Measurements from ENCODE around the gene TBX18.

Gene TBX18

GRCh38 chr6:84769306-84769705, 4.9 kb upstream of the TBX18 start:
- DNase-seq (ENCODE audit: insufficient read length, low spot score), result no peak
- no peak for FAIRE-seq
- TF ChIP-seq CTCF (IDR thresholded peaks at IDR 0.05; ENCODE audit: insufficient read depth, missing control alignments), result no peak

- DNase-seq (ENCODE audit: insufficient read length, low spot score) (no peak), FAIRE-seq (no peak)
- TF ChIP-seq CTCF (IDR thresholded peaks at IDR 0.05; ENCODE audit: insufficient read depth, missing control alignments), result no peak
These were observed 4.2 kb upstream of the TBX18 start for GRCh38 chr6:84768442-84769174.

DNA sequence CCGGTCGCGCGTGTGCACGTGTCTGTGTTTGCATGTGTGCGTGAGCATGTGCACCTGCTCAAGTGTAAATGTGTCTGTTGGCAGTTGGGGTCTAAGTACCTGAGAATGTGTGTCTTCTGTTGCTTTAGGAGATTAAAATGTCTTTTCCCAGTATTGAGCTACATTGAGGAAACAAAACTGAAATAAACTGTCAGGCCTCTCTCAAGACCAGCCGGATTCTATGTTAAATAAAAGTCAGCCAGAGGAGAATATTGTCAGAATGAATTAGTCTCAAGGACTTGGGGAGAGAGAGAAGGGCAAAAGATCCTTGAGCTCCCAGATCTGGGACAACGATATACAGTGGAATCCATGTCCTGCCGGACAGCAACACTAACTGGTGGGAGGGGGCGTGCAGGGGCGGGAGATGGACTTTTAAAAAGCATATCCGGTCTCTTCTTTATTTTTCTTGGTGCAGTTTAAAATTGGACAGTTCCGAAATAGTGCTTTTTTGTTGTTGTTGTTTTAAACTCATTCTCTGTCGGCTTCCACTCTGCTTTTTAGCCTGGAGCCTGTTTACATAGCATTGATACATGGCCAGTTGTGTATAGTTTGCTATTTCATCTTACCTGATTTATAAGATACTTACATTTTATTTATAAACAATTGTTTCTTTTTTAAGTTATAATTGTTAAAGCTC, 3.3 kb upstream of the TBX18 start:
- no peak for TF ChIP-seq CTCF (IDR thresholded peaks at IDR 0.05; ENCODE audit: insufficient read depth, missing control alignments)
- FAIRE-seq (no peak), DNase-seq (ENCODE audit: insufficient read length, low spot score) (no peak)

GRCh38 chr6:84766799-84767525, 2.6 kb upstream of the TBX18 start:
- no peak for TF ChIP-seq CTCF (IDR thresholded peaks at IDR 0.05; ENCODE audit: insufficient read depth, missing control alignments)
- DNase-seq (ENCODE audit: insufficient read length, low spot score) (no peak), FAIRE-seq (no peak)

DNA sequence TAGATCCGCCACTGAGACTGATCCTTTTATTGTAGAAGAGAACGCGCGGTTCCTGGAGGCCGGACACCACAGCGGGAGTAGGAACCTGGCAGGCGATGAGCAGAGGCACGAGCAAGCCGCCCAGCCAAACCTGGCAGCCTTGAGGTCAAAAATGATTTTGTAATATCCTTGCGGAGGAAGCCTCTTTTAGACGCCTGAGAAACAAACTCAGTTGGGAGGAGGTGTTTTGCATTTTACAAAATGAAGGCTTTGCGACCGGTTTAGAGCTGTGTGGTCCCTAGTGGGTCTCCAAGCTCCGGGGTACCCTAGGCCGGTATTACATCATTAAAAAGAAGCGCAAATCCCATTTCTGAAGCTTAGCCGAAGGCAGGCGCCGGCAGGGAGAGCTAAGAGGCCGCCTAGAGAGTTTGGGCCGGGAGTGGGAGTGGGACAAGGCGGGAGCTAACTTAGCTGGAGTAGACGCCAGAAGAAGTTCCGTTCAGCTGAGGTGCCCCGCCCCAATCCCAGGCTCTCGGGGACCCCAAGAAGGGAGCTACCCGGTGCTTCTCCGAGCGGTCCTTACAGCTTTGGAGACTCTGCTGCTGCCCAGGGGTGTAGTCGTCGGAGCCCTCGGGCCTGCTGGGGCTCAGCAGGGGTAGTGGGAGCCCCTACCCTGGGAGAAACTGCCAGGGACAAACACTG, 1.9 kb upstream of the TBX18 start:
- TF ChIP-seq CTCF (IDR thresholded peaks at IDR 0.05; ENCODE audit: insufficient read depth, missing control alignments), result no peak
- no peak for DNase-seq (ENCODE audit: insufficient read length, low spot score)

GRCh38 chr6:84763886-84764331, 489 bp downstream of the TBX18 start:
- no peak for TF ChIP-seq CTCF (IDR thresholded peaks at IDR 0.05; ENCODE audit: insufficient read depth, missing control alignments)
- FAIRE-seq, result no peak
- no peak for DNase-seq (ENCODE audit: insufficient read length, low spot score)

More for the DNA sequence above, 1.9 kb upstream of the TBX18 start:
- FAIRE-seq, result no peak

Data from D721Med (cell line).